Measurements from ENCODE around the gene PNMA8A. TPM values are rescaled to one million over a fixed set of nuclear protein-coding genes. Genes with fewer than 3 reads are reported as not detected.

Gene PNMA8A, protein sequence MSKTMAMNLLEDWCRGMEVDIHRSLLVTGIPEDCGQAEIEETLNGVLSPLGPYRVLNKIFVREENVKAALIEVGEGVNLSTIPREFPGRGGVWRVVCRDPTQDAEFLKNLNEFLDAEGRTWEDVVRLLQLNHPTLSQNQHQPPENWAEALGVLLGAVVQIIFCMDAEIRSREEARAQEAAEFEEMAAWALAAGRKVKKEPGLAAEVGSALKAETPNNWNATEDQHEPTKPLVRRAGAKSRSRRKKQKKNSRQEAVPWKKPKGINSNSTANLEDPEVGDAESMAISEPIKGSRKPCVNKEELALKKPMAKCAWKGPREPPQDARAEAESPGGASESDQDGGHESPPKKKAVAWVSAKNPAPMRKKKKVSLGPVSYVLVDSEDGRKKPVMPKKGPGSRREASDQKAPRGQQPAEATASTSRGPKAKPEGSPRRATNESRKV
- total RNA-seq: 1 to 10 TPM in 3 of 4 donors, under 1 TPM in 1; 0.30 to 4.0 (median 2.7) TPM

DNA sequence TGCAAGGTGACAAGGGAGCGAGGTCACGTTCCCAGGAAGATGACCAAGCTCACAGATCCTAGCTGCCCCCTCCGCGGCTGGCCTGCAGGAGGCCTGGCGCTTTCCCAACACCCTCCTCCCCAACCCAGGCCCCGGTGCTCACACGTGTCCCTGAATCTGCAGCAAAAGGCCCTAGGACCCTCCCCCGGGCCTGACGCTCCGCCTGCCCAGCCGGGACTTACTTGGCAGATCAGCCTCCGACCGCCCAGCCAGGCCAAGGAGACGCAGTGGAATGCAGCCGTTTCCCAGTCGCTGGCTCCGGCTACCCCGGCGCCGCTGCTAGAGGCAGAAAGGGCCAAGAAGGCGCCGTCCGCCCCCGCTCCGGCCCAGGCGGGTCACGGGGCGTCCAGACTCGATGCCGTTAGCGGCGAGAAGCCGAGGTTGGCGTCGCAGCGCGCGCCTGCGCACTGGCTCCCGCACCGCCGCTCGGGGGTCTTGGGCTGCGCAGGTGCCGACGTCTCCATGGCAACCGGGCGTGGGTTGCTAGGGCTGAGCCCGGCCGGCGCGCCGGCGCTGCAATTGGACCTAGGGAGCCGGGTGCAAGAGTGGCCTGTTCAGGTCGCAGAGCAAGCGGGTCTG, at the start of gene PNMA8A:
Gene PNMA8A, minus strand, starts transcription at position 448 of the 618 bp plus-strand sequence. CDS start 528 bp downstream, outside the sequence.
- TF ChIP-seq, protein P1, sequence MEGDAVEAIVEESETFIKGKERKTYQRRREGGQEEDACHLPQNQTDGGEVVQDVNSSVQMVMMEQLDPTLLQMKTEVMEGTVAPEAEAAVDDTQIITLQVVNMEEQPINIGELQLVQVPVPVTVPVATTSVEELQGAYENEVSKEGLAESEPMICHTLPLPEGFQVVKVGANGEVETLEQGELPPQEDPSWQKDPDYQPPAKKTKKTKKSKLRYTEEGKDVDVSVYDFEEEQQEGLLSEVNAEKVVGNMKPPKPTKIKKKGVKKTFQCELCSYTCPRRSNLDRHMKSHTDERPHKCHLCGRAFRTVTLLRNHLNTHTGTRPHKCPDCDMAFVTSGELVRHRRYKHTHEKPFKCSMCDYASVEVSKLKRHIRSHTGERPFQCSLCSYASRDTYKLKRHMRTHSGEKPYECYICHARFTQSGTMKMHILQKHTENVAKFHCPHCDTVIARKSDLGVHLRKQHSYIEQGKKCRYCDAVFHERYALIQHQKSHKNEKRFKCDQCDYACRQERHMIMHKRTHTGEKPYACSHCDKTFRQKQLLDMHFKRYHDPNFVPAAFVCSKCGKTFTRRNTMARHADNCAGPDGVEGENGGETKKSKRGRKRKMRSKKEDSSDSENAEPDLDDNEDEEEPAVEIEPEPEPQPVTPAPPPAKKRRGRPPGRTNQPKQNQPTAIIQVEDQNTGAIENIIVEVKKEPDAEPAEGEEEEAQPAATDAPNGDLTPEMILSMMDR (IDR thresholded peaks at IDR 0.05): no peak
- no peak for TF ChIP-seq POLR2A (IDR thresholded peaks at IDR 0.05)
- WGBS, 2 donors: 8 to 10% methylated on average over 24 to 25 of the region's 57 CpGs
- H3K4me3 ChIP-seq (ENCODE audit: low read depth, poor library complexity, severe bottlenecking): no peak within 1 kb of the TSS
- no peak for DNase-seq (ENCODE audit: low spot score in 2 of 2)
- intact Hi-C loops (cut with DNase I; ENCODE audit: low total_unique reads): no loop called here

- WGBS, 2 donors: 90 to 94% methylated on average over 6 of the region's 6 CpGs
Measured at GRCh38 chr19:46520616-46521015, 49.3 kb upstream of the PNMA8A start.

GRCh38 chr19:46517471-46517870, 46.1 kb upstream of the PNMA8A start:
- TF ChIP-seq, protein P1 (IDR thresholded peaks at IDR 0.05): no peak
- no peak for TF ChIP-seq POLR2A (IDR thresholded peaks at IDR 0.05)
- WGBS, 2 donors: 90 to 94% methylated on average over 6 of the region's 6 CpGs
- no peak for DNase-seq (ENCODE audit: low spot score in 2 of 2)
- H3K4me3 ChIP-seq (ENCODE audit: low read depth, poor library complexity, severe bottlenecking): no peak overlapping the region
- intact Hi-C loops (cut with DNase I; ENCODE audit: low total_unique reads): no loop called here

More at GRCh38 chr19:46520616-46521015, 49.3 kb upstream of the PNMA8A start:
- TF ChIP-seq, protein P1 (IDR thresholded peaks at IDR 0.05): no peak
- no peak for TF ChIP-seq POLR2A (IDR thresholded peaks at IDR 0.05)
- intact Hi-C loops (cut with DNase I; ENCODE audit: low total_unique reads): no loop called here
- no peak overlapping the region for H3K4me3 ChIP-seq (ENCODE audit: low read depth, poor library complexity, severe bottlenecking)
- DNase-seq (ENCODE audit: low spot score in 2 of 2): no peak

GRCh38 chr19:46515879-46516350, 44.6 kb upstream of the PNMA8A start:
- 17 to 19% methylated on average over 6 of the region's 6 CpGs for WGBS, 2 donors

GRCh38 chr19:46515290-46515609, 43.9 kb upstream of the PNMA8A start:
- intact Hi-C loops (cut with DNase I; ENCODE audit: low total_unique reads): no loop called here
- TF ChIP-seq POLR2A (IDR thresholded peaks at IDR 0.05): no peak
- TF ChIP-seq, protein P1 (IDR thresholded peaks at IDR 0.05): no peak
- DNase-seq (ENCODE audit: low spot score in 2 of 2): no peak
- H3K4me3 ChIP-seq (ENCODE audit: low read depth, poor library complexity, severe bottlenecking): no peak overlapping the region
- WGBS, 2 donors: 63 to 65% methylated on average over 3 of the region's 3 CpGs

More at GRCh38 chr19:46515879-46516350, 44.6 kb upstream of the PNMA8A start:
- no peak for DNase-seq (ENCODE audit: low spot score in 2 of 2)
- intact Hi-C loops (cut with DNase I; ENCODE audit: low total_unique reads): no loop called here
- TF ChIP-seq, protein P1 (IDR thresholded peaks at IDR 0.05): no peak
- TF ChIP-seq POLR2A (IDR thresholded peaks at IDR 0.05): no peak
- no peak overlapping the region for H3K4me3 ChIP-seq (ENCODE audit: low read depth, poor library complexity, severe bottlenecking)

All from lower leg skin (tissue), 4 donors.